GM19397 (cell line): ENCODE measurements around the gene TNK2.
A peak's percentile ranks its signal among the peaks of the same experiment; 100 is the strongest.

Experiments used
- ATAC-seq: cut with Tn5 transposase; IDR thresholded peaks from one replicate; pipeline ENCODE4 v1.9.1; 2021; ENCODE audit warnings: mild to moderate bottlenecking, moderate library complexity; ENCODE audit not compliant: unreplicated experiment

The TNK2 gene

DNA sequence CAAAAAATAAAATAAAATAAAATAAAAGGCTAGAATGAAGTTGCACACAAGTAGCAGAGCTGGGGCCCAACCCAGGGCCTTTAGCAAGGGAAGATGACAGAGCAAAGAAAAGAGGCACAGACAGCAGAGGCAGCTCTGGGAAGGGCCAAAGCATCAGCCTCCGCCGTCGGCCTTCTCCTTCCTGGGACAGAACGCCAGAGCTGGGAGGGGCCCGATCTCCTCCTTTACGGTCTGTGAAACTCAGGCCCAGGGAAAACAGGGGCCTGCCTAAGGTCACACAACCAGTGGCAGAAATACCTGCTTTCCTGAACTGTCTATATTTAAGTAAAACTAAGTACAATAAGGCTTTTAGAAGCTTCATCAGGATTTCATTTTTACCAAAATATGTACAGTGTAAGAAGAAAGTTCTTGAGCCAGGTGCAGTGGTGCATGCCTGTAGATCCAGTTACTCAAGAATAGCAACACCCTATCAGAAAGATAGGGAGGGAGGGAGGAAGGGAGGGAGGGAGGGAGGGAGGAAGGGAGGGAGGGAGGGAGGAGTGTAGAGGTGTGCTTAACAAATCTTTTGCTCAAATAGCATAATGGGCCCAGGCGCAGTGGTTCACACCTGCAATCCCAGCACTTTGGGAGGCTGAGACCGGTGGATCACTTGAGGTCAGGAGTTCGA, 53.6 kb downstream of the TNK2 start:
- ATAC-seq = no peak

DNA sequence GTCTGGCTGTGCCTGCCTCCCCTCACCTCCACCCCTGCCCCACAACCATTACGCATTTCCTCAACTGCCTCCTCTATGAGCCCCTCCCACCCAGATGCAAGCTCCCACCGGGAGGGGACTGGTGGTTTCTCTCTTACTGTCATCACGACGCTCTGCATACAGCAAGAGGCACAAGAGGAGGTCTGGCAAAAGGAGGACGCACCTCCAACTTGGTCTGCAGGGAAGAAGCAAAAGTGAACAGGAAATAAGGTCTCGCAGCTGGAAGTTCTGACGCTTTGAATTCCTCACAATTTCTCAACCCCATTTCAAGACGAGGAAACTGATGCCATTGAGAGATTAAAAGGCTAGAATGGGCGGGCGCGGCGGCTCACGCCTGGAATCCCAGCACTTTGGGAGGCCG, 54.4 kb downstream of the TNK2 start:
- ATAC-seq = no peak

DNA sequence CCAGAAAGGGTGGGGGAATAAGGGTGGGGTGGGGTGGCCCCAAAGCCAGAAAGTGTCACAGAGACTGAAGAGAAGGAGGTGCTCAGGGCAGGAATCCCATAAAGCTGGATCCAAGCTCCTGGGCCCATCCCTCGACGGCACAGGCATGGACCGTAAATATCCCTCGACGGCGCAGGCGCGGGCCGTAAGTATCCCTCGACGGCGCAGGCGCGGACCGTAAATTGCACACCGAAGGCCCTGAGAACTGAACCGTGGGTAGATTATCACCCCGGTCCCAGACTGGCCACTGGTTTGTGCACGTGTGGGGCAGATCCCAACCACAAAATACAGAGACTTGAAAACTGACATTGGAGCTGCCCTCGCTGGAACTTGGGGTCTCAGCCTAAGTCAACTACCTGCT, 55.3 kb downstream of the TNK2 start:
- ATAC-seq = no peak

- ATAC-seq = peak; percentile 79
Observed at GRCh38 chr3:195850857-195851543, 57.4 kb downstream of the TNK2 start.

GRCh38 chr3:195849322-195850074, 58.9 kb downstream of the TNK2 start:
- ATAC-seq = no peak

DNA sequence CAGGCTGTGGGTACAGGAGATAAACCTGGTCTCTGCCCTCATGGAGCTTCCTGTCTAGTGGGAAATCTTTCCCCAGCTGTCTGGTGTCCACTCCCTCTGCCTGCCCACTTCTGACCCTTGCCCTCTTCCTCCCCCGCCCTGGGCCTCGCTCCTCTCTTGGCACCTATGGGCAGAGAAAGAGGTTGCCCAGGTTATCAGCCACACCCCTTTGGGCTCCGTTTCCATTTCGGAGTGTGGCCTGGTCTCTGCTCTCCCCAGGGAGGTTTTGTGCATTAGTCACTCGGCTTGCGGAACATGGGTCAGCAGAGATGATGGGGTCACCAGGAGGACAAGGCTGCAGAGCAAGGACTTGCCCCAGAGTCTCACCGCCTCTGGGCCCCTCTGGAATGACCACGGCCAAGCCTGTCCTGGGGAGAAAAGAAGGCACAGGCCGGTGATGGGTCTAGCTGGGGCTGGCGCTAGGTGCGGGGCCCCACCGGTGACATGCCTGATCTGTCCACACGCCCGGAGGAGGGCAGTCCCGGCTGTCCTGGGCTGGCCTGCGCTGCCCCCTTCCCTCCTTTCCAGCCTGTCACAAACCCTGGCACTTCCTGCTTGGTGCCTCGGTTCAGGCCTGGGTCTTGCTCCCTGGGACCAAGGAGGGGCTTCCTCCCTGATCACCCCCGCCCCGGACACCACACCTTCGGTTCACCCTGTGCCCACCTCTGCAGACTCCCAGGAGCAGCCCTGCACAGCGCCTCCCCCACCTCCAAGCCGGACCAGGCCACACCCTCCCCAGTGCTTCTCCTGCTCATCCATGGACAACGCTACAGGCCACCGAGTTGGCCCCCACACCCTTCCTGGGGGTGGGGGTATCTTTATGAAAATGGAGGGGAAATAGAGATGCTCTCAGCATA, 61.0 kb downstream of the TNK2 start:
- no peak for ATAC-seq

DNA sequence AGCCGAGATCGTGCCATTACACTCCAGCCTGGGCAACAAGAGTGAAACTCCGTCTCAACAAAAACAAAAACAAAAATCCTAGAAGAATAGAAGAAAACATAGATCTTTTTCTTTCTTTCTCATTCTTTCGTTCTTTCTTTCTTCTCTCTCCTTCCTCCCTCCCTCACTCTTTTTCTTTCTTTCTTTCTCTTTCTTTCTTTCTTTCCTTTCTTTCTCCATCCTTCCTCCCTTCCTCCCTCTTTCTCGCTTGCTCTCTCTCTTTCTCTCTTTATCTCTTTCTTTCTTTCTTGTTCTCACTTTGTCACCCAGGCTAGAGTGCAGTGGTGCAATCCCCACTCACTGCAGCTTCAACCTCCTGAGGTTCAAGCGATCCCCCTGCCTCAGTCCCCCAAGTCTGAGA, 62.9 kb downstream of the TNK2 start:
- ATAC-seq = no peak

GRCh38 chr3:195844671-195845218, 63.6 kb downstream of the TNK2 start:
- no peak for ATAC-seq

- no peak for ATAC-seq
Observed at GRCh38 chr3:195839260-195840010, 68.9 kb downstream of the TNK2 start.

DNA sequence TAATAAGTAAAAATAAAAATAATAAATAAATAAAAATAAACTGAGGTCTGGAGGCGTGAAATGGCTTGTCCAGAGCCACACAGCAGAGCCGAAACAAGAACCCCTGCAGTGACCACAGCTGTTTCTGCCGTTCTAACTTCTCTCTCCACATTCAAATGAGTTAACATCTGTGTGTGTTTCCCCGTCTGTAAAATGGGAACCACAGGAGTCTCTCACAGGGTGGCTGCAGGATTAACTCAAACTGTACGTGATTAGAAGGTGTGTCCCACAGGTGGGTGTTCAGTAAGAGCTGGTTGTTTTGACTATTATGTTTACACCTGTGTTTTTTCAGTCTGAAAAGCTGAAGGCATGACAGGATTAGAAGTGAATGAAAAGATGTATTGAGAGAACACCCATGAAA, 69.6 kb downstream of the TNK2 start:
- ATAC-seq = no peak

GRCh38 chr3:195836476-195837135, 71.7 kb downstream of the TNK2 start:
- no peak for ATAC-seq

DNA sequence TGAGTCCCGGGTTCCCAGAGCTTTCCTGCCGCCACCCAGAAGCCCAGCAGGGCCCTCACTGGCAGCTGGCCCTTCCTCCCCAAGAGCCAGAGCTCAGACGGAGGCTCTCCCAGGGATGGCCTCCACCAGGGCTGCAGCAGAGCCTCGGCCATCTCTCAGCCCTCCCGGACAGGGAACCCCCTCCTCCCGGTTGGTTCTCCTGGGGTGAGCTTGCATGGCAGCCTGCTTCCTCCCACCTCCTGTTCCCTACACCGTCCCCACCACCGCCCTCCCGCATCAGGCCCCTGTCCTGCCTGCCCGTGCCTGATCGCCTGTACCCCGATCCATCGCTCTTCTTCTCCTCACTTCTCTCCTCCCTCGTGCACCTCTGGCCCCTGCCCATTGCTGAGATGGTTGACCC, 72.6 kb downstream of the TNK2 start:
- no peak for ATAC-seq

DNA sequence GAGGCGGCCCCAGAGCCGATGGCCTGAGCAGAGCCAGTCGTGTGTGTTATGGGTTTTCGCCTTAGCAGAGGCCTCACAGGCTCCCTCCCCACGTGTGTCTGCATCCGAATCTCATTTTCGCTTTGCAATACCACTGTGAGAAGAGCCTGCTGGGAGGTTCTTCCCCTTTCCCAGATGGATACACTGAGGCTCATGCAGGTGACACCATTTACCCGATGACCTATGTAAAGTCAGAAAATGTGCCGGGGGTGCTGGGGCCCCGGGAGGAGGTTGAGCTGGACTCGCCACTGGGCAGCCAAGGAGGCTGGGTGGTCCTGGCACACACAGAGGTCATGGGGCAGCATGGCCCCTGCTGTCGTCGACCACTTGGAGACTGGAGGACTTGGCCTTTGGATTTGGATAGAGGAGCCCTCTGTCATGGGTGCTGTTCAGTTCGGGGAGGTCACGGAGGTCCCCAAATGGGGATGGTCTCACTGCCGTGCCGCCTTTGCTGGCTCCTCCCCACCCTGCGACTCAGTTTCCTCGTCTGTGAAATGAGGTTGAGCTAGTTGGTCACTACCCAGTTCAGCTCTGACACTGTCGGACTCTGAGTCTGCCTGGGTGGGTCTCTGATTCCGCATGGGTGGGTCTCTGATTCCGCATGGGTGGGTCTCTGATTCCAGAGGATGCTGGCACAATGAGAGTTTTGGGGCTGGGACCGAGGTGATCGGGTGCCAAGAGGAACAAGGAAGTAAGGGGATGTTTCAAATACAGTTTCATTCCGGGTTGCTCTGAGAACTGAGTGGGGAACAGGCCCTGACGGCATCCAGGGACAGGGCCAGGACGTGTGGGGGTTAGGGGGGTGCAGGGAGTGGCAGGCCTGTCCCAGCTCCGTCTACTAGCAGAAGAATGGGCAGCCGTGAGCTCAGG, 73.4 kb downstream of the TNK2 start:
- ATAC-seq = no peak

DNA sequence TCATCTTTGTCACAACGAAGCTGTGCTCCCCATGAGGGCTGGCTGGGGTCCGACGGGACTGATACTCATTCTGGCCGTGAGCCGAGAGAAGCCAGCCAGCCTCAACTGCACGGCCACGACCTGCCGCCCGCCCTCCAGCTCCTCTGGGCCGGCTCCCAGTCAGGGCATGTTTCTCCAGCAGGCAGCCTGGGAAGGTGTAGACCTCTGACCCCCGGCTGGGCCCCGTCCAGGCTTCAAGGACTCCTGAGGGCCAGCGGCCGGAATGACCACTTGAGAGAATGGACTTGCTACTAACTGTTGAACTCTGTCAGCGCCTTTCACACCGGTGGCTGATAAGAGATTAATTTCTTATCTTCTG, 78.5 kb downstream of the TNK2 start:
- ATAC-seq = no peak

GRCh38 chr3:195828762-195829161, 79.6 kb downstream of the TNK2 start:
- no peak for ATAC-seq

DNA sequence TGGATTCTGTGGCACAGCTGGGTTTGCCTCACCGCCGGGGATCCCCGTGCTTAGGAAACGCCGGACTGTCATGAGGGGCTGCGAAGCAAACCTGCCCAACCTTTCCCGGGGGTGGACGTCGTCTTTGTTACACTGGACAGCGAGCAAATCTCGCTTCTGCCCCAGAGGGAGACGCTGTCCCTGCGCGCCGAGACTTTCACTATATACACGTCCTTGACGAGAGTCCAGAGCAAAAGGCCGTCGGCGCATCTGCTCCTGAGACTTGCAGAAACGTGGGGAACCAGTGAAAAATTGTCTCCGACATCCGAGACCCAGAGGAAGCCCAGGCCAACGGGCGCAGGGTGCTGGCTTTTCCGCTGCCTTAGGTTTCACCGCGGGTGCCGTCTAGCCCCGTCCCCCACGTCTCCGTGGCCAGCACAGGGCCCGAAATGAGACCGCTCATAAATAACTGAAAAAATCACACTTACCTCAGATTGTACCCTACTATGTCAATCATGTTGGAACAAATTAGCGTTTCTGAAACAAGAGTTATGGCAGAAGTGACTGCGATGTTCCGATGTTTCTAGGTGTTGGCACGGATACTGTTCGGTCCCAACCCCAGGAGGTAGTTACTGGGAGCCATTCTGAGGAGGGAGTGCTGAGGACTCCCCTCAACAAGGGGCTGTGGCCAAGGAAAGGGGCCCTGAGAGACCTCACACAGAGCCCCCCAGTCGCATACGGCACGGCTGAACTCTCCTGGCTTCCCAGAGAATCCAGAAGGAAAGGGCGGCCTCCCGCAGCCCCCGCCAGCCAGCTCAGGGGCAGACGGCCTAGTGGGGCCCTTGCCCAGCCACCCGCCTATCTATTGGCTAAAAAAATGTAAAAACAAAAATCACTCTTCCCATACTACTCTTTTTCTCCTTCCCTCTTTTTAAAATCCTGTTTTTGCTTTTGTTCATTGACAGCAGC, 82.2 kb downstream of the TNK2 start:
- no peak for ATAC-seq

DNA sequence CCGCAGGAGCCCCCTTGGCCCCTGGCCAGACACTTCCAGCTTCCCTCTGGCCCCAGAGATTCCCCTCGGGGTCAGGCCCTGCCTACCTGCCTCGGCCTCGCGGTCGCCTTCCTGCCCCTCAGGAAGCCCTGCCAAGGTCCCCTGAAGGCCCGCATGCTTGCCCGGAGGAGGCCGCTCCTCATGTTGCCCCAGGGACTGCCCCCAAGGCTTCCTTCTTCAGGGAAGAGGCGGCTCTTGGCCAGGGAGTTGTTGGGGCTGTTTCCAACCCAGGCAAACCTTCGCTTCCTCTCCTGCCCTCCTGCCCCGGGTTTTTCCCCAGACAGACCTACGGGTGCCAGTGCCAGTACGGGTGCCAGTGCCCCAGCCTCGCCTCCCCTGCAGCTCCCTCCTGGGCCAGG, 83.2 kb downstream of the TNK2 start:
- no peak for ATAC-seq
